Measurements from ENCODE around the gene PIP5K1A.
"Not testable (repeated sequence)": the region's sequence is repeated elsewhere in the genome, so short reads cannot be mapped to it uniquely, and the experiment has no call there.

Gene PIP5K1A

GRCh38 chr1:151198254-151199127 lies at the start of gene PIP5K1A:
Gene PIP5K1A (plus strand): TSS chr1:151198552. CDS start chr1:151198997, 445 bp downstream.
- DNase-seq (ENCODE audit: low spot score): peak; percentile 97

GRCh38 chr1:151156515-151156819 lies 41.9 kb upstream of the PIP5K1A start, which contains the start of gene TNFAIP8L2:
Gene TNFAIP8L2 (plus strand): TSS chr1:151156649. CDS start chr1:151158698, 2,049 bp downstream.
- DNase-seq (ENCODE audit: low spot score): peak; percentile 62

GRCh38 chr1:151157067-151157531 lies 41.3 kb upstream of the PIP5K1A start:
- DNase-seq (ENCODE audit: low spot score): no peak

- DNase-seq (ENCODE audit: low spot score): no peak
These were observed 40.0 kb upstream of the PIP5K1A start for GRCh38 chr1:151158326-151158725.

GRCh38 chr1:151158751-151159251 lies 39.6 kb upstream of the PIP5K1A start:
- DNase-seq (ENCODE audit: low spot score): no peak

- no peak for DNase-seq (ENCODE audit: low spot score)
These were observed 39.0 kb upstream of the PIP5K1A start for GRCh38 chr1:151159373-151159772.

GRCh38 chr1:151164732-151165280 lies 33.5 kb upstream of the PIP5K1A start:
- DNase-seq (ENCODE audit: low spot score): no peak

GRCh38 chr1:151165281-151165737 lies 33.0 kb upstream of the PIP5K1A start:
- DNase-seq (ENCODE audit: low spot score): no peak

- DNase-seq (ENCODE audit: low spot score): peak; percentile 98
These were observed 32.4 kb upstream of the PIP5K1A start, which contains the start of the genes LYSMD1 and SCNM1 for GRCh38 chr1:151165738-151166504. Gene LYSMD1 (minus strand): TSS chr1:151165902. CDS start chr1:151165258, 644 bp downstream. Gene SCNM1 (plus strand): TSS chr1:151166144. CDS start chr1:151166153, 9 bp downstream.

- no peak for DNase-seq (ENCODE audit: low spot score)
These were observed 31.8 kb upstream of the PIP5K1A start for GRCh38 chr1:151166505-151166956.

- no peak for DNase-seq (ENCODE audit: low spot score)
These were observed 31.2 kb upstream of the PIP5K1A start for GRCh38 chr1:151167116-151167515.

- DNase-seq (ENCODE audit: low spot score): no peak
These were observed 27.2 kb upstream of the PIP5K1A start for GRCh38 chr1:151171190-151171589.

GRCh38 chr1:151175041-151175741 lies 23.2 kb upstream of the PIP5K1A start:
- DNase-seq (ENCODE audit: low spot score): no peak

- DNase-seq (ENCODE audit: low spot score): no peak
These were observed 22.5 kb upstream of the PIP5K1A start, which contains the start of gene TMOD4 for GRCh38 chr1:151175863-151176262. Gene TMOD4 (minus strand): TSS chr1:151175981. CDS start chr1:151174875, 1,106 bp downstream.

- DNase-seq (ENCODE audit: low spot score): no peak
These were observed 21.8 kb upstream of the PIP5K1A start for GRCh38 chr1:151176514-151177045.

GRCh38 chr1:151184211-151184610 lies 14.1 kb upstream of the PIP5K1A start:
- no peak for DNase-seq (ENCODE audit: low spot score)

- no peak for DNase-seq (ENCODE audit: low spot score)
These were observed 11.1 kb upstream of the PIP5K1A start for GRCh38 chr1:151187205-151187604.

- not testable (repeated sequence) for DNase-seq (ENCODE audit: low spot score)
These were observed 9.7 kb upstream of the PIP5K1A start for GRCh38 chr1:151188667-151189066.

GRCh38 chr1:151189637-151190445 lies 8.5 kb upstream of the PIP5K1A start, which contains the start of gene VPS72:
Gene VPS72 (minus strand): TSS chr1:151190197. CDS start chr1:151190121, 76 bp downstream.
- DNase-seq (ENCODE audit: low spot score): peak; percentile 83

GRCh38 chr1:151192047-151192446 lies 6.3 kb upstream of the PIP5K1A start:
- DNase-seq (ENCODE audit: low spot score): no peak
